GM12878 (cell line): ENCODE data around the gene TXNRD3. TPM values are rescaled to one million over a fixed set of nuclear protein-coding genes. Genes with fewer than 3 reads are reported as not detected.

Experiments used
- ATAC-seq: fragments of 200-7000 bp; cut with Tn5 transposase; 3 replicates; pipeline ENCODE4 v1.9.1; 2020; ENCODE audit warnings: mild to moderate bottlenecking, moderate library complexity
- BruUV-seq: library from RNA; stranded (reverse); fragments of 400-500 nt; replicated peaks from 2 replicates; lab custom pipeline; 2021; lab: Mats Ljungman, UMichigan
- CTCF ChIA-PET: fragments of 300-600 bp; sonication (Branson Sonifier 250); formaldehyde crosslinking; extraction: SDS; loops from one replicate; lab custom pipeline; 2021; ENCODE audit warnings: inconsistent platforms; lab: Yijun Ruan, JAX
- POLR2A ChIA-PET: fragments of 350-600 bp; formaldehyde crosslinking; extraction: SDS; loops from one replicate; lab custom pipeline; 2021; ENCODE audit warnings: inconsistent platforms; lab: Charles Lee
- RAD21 ChIA-PET: fragments of 300-600 bp; sonication (Branson Sonifier 250); formaldehyde crosslinking; loops from one replicate; lab custom pipeline; 2023; ENCODE audit warnings: antibody characterized with exemption; ENCODE audit not compliant: unreplicated experiment; lab: Charles Lee
- SMC1A ChIA-PET: fragments of 300-600 bp; sonication (Branson Sonifier 250); formaldehyde crosslinking; loops from one replicate; lab custom pipeline; 2023; ENCODE audit not compliant: unreplicated experiment, uncharacterized antibody; lab: Charles Lee
- DNase-seq: peaks from one replicate; pipeline ENCODE4 v3.0.0-alpha.2; 2011; ENCODE audit warnings: low read depth, low spot score
- FAIRE-seq: peaks from 3 replicates; lab custom pipeline; 2011; peaks lifted over from hg19 to GRCh38; lab: Jason Lieb, UNC
- H2AFZ ChIP-seq: 2 replicates; pipeline ENCODE4 v1.6.0; 2011; ENCODE audit warnings: low read depth, low read length, control low read depth; ENCODE audit not compliant: control insufficient read depth
- H3K27ac ChIP-seq: 2 replicates; pipeline ENCODE4 v1.5.1; 2011; ENCODE audit warnings: control low read depth; ENCODE audit not compliant: control insufficient read depth, insufficient read depth
- H3K27me3 ChIP-seq, 2 experiments: replicated peaks in 1 of 2; 2 replicates each; pipeline versions ENCODE4 v1.6.0 to v1.6.1; 2011; ENCODE audit warnings: low read length in 1 of 2; ENCODE audit not compliant: control insufficient read depth in 2 of 2, insufficient read depth in 2 of 2
- H3K36me3 ChIP-seq, 2 experiments: 2 replicates each; pipeline ENCODE4 v1.5.1; 2011; ENCODE audit warnings: low read length in 1 of 2; ENCODE audit not compliant: control insufficient read depth in 2 of 2, insufficient read depth in 2 of 2
- H3K4me1 ChIP-seq: 2 replicates; pipeline ENCODE4 v1.6.1; 2011; ENCODE audit warnings: mild to moderate bottlenecking, low read length, moderate library complexity, mixed read lengths; ENCODE audit not compliant: control insufficient read depth, insufficient read depth
- H3K4me2 ChIP-seq: 2 replicates; pipeline ENCODE4 v1.6.0; 2011; ENCODE audit warnings: control low read depth; ENCODE audit not compliant: control insufficient read depth, insufficient read depth
- H3K4me3 ChIP-seq: fragments of 200-600 bp; sonication (generic); 2 replicates; pipeline ENCODE4 v1.5.1; 2016
- H3K79me2 ChIP-seq: 2 replicates; pipeline ENCODE4 v1.6.0; 2011; ENCODE audit warnings: low read length; ENCODE audit not compliant: control insufficient read depth, insufficient read depth
- H3K9ac ChIP-seq: 2 replicates; pipeline ENCODE4 v1.8.0; 2011; ENCODE audit warnings: low read length, control low read depth, mixed read lengths; ENCODE audit not compliant: control insufficient read depth, insufficient read depth
- H3K9me3 ChIP-seq: replicated peaks from 3 replicates; pipeline ENCODE4 v1.5.1; 2011; ENCODE audit warnings: mild to moderate bottlenecking, low read length; ENCODE audit not compliant: control insufficient read depth, insufficient read depth
- H4K20me1 ChIP-seq: 2 replicates; pipeline ENCODE4 v1.6.0; 2011; ENCODE audit not compliant: control insufficient read depth, insufficient read depth
- BMI1 ChIP-seq: fragments of 450-650 bp; IDR thresholded peaks from 2 replicates; pipeline ENCODE4 v1.6.1; 2016; ENCODE audit warnings: mild to moderate bottlenecking, moderate library complexity, borderline replicate concordance
- BRCA1 ChIP-seq: IDR thresholded peaks from 2 replicates; pipeline ENCODE4 v1.6.1; 2011; ENCODE audit warnings: low read depth, low read length, improper control_type of control experiment
- EP300 ChIP-seq, 2 experiments: fragments of 150-350 bp in 1 of 2; IDR thresholded peaks; 2 replicates each; pipeline ENCODE4 v1.6.1; 2011 to 2012; ENCODE audit warnings: low read depth in 2 of 2, low read length in 2 of 2, borderline replicate concordance in 1 of 2, improper control_type of control experiment in 1 of 2, inconsistent platforms in 1 of 2; ENCODE audit not compliant: control insufficient read depth in 1 of 2
- IKZF2 ChIP-seq, 2 experiments: fragments of 450-650 bp; IDR thresholded peaks; 2 replicates each; pipeline ENCODE4 v1.6.1; 2017; ENCODE audit warnings: mild to moderate bottlenecking in 2 of 2, moderate library complexity in 2 of 2
- IRF3 ChIP-seq: fragments of 450-650 bp; IDR thresholded peaks from 2 replicates; pipeline ENCODE4 v1.6.1; 2014; ENCODE audit warnings: mild to moderate bottlenecking
- KAT2A ChIP-seq: conservative IDR thresholded peaks from 2 replicates; pipeline ENCODE4 v1.6.1; 2011; ENCODE audit warnings: low read depth, low read length; ENCODE audit not compliant: control insufficient read depth
- MAX ChIP-seq: IDR thresholded peaks from 2 replicates; pipeline ENCODE4 v1.6.1; 2012; ENCODE audit warnings: low read depth, low read length, improper control_type of control experiment
- MXI1 ChIP-seq: fragments of 150-350 bp; IDR thresholded peaks from 2 replicates; pipeline ENCODE4 v1.6.1; 2011; ENCODE audit warnings: low read depth, mild to moderate bottlenecking, inconsistent platforms, low read length, improper control_type of control experiment
- PAX8 ChIP-seq: fragments of 450-650 bp; IDR thresholded peaks from 2 replicates; pipeline ENCODE4 v1.6.1; 2017; ENCODE audit warnings: mild to moderate bottlenecking, moderate library complexity
- SIX5 ChIP-seq: IDR thresholded peaks from 2 replicates; pipeline ENCODE4 v1.6.1; 2011; ENCODE audit warnings: mild to moderate bottlenecking, low read depth, low read length, moderate library complexity; ENCODE audit not compliant: severe bottlenecking
- SMAD1 ChIP-seq: fragments of 450-650 bp; IDR thresholded peaks from 2 replicates; pipeline ENCODE4 v1.6.1; 2018; ENCODE audit warnings: mild to moderate bottlenecking, low read depth; ENCODE audit not compliant: partially characterized antibody
- SREBF1 ChIP-seq: IDR thresholded peaks from 2 replicates; pipeline ENCODE4 v1.6.1; 2012; ENCODE audit warnings: mild to moderate bottlenecking, low read length
- WGBS: methylation state at CpG from one replicate; pipeline ENCODE4 v1.1.6; 2016; ENCODE audit warnings: low lambda C conversion rate; ENCODE audit not compliant: insufficient replicate concordance, insufficient coverage; ENCODE audit errors: missing lambda C conversion rate; 5-methylcytosine and 5-hydroxymethylcytosine counted together
- in situ Hi-C: fragments of 300-500 bp; cut with MboI; formaldehyde crosslinking; loops from 9 replicates; pipeline ENCODE4 v1.14.3; 2018; ENCODE audit warnings: mixed read lengths
- intact Hi-C: fragments of 100-400 bp; cut with micrococcal nuclease; formaldehyde crosslinking; loops from one replicate; pipeline ENCODE4 v1.14.2; 2022; ENCODE audit not compliant: unreplicated experiment
- polyA plus RNA-seq, 11 experiments: library from polyadenylated mRNA; depleted of rRNA in 4 of 11; unstranded in 6 of 11; stranded (reverse) in 5 of 11; fragments of >200 nt; fragmentation: Nextera tagmentation in 4 of 11; fragmentation: Illumina TruSeq in 1 of 11; extraction: Ambion mirVana in 4 of 11; extraction: Trizol in 1 of 11; gene quantifications; 1 replicate in 1 of 11; 2 replicates in 10 of 11; pipeline versions ENCODE4 v1.2.1 to v1.2.3, GENCODE V29; 2011 to 2016; ENCODE audit warnings: inconsistent platforms in 2 of 11, missing spikeins in 2 of 11, low read depth in 1 of 11
- total RNA-seq, 4 experiments: library from RNA; depleted of rRNA in 3 of 4; stranded (reverse); fragments of >200 nt in 3 of 4; fragmentation: Illumina TruSeq in 1 of 4; extraction: Trizol in 1 of 4; gene quantifications; 2 replicates each; pipeline versions ENCODE4 v1.2.1 to v1.2.3, GENCODE V29; 2013 to 2021
- TF ChIP-seq, protein P1 (sequence below): IDR thresholded peaks from 2 replicates; pipeline ENCODE4 v1.6.1; 2011; ENCODE audit warnings: borderline replicate concordance, low read depth, mild to moderate bottlenecking, moderate library complexity, mixed read lengths, low read length; ENCODE audit not compliant: insufficient read depth; ENCODE audit errors: extremely low read length

Gene TXNRD3
- total and polyA plus RNA-seq, 10 of the 15 experiments (the other 5 are each of a cell fraction or from before 2014, with no cell fraction given): not detected

GRCh38 chr3:126580746-126581145, 74.2 kb downstream of the TXNRD3 start:
- Histone ChIP-seq H3K4me2 (no peak overlapping the region), H4K20me1 (no peaks in the 10 kb centered on the region), H3K9me3 (no peaks in the 10 kb centered on the region), H3K36me3 (no peaks in the 10 kb centered on the region), H3K4me3 (no peak overlapping the region), H3K4me1 (no peaks in the 10 kb centered on the region), H3K79me2 (no peaks in the 10 kb centered on the region), H2AFZ (no peak overlapping the region), H3K9ac (no peak overlapping the region), H3K27ac (no peak overlapping the region), H3K27me3 (peaks cover 2 to 3% of the 10 kb centered on the region in 2 experiments; a peak in 2 of 4 replicates)
- in situ Hi-C loops: no loop called here
- TF ChIP-seq MXI1 (no peak), KAT2A (no peak), PAX8 (no peak), BRCA1 (no peak), IKZF2 (IDR thresholded peaks at IDR 0.05) (no peak), SMAD1 (no peak), SREBF1 (no peak), SIX5 (no peak), MAX (no peak), EP300 (IDR thresholded peaks at IDR 0.05; ENCODE audit: borderline replicate concordance in 1 of 2, control insufficient read depth in 1 of 2, low read depth in 2 of 2, low read length in 2 of 2) (no peak), BMI1 (no peak), IRF3 (no peak)
- TF ChIP-seq, protein P1, sequence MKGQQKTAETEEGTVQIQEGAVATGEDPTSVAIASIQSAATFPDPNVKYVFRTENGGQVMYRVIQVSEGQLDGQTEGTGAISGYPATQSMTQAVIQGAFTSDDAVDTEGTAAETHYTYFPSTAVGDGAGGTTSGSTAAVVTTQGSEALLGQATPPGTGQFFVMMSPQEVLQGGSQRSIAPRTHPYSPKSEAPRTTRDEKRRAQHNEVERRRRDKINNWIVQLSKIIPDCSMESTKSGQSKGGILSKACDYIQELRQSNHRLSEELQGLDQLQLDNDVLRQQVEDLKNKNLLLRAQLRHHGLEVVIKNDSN: no peak
- no peak for FAIRE-seq
- 10% methylated on average over 5 of the region's 5 CpGs for WGBS
- no TSS peak for BruUV-seq
- no peak for DNase-seq
- ChIA-PET CTCF (no interaction called here), POLR2A (no interaction called here), SMC1A (no interaction called here), RAD21 (no interaction called here)
- intact Hi-C loops: no loop called here
- no peak for ATAC-seq
